ENCODE data around the gene MRTFA.

MRTFA gene

DNA sequence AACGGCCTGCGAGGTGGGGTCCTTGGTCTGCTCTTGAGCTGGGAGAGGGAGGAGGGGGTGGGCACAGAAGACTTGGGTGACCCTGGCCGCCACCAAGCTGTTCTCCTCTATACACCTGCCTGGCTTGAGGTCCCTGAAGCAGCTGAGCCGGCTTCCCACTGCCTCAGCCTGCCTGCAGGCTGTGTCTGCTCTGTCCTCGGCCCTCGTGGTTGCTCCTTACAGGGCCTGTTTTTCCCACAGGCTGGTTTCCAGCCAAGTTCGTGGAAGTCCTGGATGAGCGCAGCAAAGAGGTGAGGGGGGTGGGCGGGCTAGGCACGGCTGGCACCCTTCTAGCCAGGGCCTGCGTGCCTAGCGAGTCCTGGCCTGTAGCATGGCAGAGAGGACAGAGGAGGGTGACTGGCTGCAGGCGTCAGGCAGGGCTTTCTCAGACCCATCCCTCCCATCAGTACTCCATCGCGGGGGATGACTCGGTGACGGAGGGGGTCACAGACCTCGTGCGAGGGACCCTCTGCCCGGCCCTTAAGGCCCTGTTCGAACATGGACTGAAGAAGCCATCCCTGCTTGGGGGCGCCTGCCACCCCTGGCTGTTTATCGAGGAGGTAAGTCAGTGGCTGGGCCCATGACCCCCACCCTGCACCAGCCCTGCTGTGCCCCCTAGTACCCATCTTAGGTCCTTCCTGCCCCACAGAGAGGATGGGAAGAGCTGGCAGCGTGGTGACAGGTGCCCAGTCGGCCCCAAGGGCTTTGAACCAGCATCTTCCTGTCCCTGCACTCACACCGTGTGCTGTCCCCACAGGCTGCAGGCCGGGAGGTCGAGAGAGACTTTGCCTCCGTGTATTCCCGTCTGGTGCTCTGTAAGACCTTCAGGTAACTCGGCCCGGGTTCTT, 228.4 kb downstream of the MRTFA start:
- no peak for DNase-seq

- no peak for DNase-seq
Measured at GRCh38 chr22:40407021-40407761, 229.3 kb downstream of the MRTFA start.

- no peak for DNase-seq
Measured at GRCh38 chr22:40406063-40406890, 230.2 kb downstream of the MRTFA start.

- DNase-seq, result no peak
Measured at GRCh38 chr22:40405178-40406062, 231.1 kb downstream of the MRTFA start.

DNA sequence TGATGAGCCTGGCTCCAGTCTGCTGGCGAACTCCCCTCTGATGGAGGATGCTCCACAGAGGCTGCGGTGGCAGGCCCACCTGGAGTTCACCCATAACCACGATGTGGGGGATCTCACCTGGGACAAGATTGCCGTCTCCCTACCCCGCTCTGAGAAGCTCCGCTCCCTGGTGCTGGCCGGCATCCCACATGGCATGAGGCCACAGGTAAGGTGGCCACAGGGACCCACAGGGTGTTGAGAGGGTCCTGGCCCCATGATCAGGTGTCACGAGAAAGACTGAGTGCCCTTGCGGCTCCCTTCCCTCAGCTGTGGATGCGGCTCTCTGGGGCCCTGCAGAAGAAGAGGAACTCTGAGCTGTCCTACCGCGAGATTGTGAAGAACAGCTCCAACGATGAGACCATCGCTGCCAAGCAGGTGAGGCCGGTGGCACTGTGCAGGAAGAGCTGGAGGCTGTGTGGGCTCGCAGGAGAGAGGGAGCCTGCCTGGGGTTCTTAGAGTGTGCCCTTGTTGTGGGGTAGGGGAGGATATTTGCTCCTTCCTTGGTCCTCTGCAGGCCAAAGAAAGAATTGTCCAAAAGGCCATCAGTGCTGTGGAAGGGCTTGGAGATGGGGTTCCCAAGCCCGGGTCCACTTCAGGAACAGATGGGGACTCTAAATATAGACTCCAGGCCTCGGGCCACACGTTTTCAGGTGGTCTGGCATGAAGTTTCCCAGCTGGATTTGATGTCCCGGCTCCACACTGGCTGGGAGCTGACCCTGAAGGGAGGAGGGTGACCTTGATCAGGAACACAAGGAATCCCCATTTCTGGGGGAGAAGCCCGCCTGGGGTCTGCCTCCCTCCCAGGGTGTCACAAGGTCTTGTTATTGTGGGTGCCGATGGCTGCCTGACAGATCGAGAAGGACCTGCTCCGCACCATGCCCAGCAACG, 232.0 kb downstream of the MRTFA start:
- no peak for DNase-seq

GRCh38 chr22:40403651-40404050, 232.9 kb downstream of the MRTFA start:
- no peak for DNase-seq

- DNase-seq, result no peak
Measured at GRCh38 chr22:40403141-40403540, 233.4 kb downstream of the MRTFA start.

DNA sequence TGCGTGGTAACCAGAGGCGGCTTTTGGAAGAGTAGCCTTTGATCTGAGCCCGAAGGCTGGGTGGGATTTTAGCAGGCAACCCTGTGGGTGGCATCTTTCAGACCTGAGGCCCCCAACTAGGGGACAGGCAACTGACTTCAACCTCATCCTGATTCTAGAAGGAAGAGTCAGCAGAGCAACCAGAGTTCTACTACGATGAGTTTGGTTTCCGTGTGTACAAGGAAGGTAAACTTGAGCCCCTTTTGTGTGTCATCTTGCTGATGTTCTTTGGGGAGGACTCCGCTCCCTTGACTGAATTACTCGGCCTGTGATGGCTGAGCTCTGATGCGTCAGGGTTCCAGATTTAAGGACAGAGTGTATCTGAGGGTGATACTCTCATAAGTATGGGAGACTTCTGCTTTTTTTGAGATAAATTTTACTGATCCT, 234.5 kb downstream of the MRTFA start:
- DNase-seq, result peak; percentile 29

GRCh38 chr22:40401532-40401931, 235.0 kb downstream of the MRTFA start:
- peak; percentile 74 for DNase-seq

- DNase-seq, result peak; percentile 74
Measured at GRCh38 chr22:40400159-40400558, 236.4 kb downstream of the MRTFA start.

DNA sequence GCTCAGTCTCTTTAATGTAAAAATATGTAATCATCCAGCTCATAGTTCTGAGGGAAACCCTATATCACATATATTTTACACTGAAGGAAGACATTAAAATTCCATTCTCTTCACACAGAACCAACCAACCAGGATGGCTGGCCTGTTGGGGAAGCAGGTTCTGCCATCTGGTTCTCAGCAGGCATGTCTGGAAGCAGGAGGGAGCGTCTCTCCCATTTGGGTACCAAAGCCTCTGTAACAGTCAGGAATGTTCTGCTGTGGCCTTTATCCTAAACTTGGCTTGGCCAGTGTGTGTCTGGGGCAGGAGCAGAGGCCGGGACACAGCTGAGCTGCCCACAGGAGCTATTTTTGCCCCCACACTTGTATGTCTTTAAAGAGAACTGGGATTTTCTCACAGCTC, 236.9 kb downstream of the MRTFA start:
- DNase-seq, result no peak

- no peak for DNase-seq
Measured at GRCh38 chr22:40397396-40397795, 239.1 kb downstream of the MRTFA start.

DNA sequence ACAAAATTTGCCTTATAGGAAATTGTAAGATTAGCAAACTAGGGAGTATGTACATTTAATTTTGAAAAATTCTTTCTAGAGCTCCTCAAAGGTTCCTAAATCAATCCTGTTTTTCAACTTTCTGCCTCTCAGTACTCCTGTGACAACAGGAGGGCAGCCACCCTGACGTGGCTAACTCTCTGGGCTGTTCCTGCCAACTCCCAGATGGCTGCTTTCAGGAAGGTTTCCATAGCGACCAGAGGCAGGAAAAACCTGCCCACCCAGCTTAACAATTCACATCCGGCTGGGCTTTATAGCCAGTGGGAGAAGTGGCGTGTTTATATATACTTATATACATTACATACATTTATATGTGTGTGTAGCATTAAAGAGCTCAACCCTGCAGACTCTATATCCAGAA, 239.6 kb downstream of the MRTFA start:
- no peak for DNase-seq

- no peak for DNase-seq
Measured at GRCh38 chr22:40395607-40396006, 240.9 kb downstream of the MRTFA start.

GRCh38 chr22:40394607-40395006, 241.9 kb downstream of the MRTFA start:
- DNase-seq, result no peak

- DNase-seq, result no peak
Measured at GRCh38 chr22:40392618-40393017, 243.9 kb downstream of the MRTFA start.

DNA sequence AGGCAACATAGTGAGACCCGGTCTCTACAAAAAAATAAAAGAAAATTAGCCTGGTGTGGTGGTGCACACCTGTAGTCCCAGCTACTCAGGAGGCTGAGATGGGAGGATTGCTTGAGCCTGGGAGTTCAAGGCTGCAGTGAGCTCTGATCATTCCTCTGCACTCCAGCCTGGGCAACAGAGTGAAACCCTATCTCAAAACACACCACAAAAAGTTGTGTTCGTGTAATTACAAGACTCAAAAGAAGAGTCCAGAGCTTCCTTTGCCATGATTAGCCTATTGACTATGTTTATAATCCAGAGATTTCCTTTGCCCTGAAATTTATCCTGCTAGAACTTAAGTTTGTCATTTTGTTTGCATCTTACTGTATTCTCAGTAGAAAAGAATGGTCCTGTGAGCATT, 245.1 kb downstream of the MRTFA start:
- DNase-seq, result no peak

GRCh38 chr22:40388231-40388630, 248.3 kb downstream of the MRTFA start:
- no peak for DNase-seq

- DNase-seq, result no peak
Measured at GRCh38 chr22:40387746-40388145, 248.8 kb downstream of the MRTFA start.

DNA sequence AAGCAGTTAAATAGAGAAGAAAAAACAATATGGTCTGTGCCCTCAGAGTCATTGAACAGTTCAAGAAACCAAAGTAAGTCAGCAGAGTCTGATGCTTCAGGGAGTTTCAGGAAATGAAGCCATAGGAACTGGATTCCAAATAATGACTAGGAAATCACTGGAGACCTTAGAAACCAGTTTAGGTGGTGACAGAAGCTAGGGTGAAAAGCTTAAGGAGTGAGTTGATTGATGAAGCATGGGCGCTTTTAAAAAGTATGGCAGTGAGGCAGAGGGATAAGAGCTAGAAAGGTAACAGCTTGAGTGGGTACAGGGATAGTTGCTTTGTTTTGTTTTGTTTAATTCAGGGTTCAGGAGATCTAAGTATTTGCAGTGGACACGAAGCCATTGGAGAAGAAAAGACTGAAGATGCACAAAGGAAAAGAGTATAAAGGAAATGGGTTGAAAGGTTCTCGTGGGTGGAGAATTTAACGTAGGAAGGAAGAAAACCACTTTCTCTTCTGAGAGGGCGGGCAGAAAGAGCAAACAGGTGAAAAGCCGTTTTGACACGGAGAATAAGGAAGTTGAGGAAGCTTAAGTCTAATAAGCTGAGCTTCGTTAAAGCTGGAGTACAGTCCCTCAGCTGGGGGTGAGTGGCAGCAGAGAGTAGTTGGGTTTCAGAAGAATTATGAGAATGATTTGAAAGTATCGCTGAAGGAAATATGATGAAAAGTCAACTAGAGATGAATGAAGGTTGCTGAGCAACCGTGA, 251.3 kb downstream of the MRTFA start:
- DNase-seq, result peak; percentile 56
